Activated CD8-positive, alpha-beta memory T cell treated with anti-CD3 and anti-CD28 coated beads, Interleukin-2, amount 50 U/mL, for 48 hours (primary cell): ENCODE results near the gene AKT2.
"Not testable (repeated sequence)": the region's sequence is repeated elsewhere in the genome, so short reads cannot be mapped to it uniquely, and the experiment has no call there.

Experiments used
- DNase-seq: peaks from one replicate; pipeline ENCODE4 v3.0.0-alpha.2; 2020

The AKT2 gene

GRCh38 chr19:40284501-40285352 is at the start of gene AKT2:
Gene AKT2 (minus strand): TSS chr19:40285345. CDS start chr19:40265267, 20,078 bp downstream.
- peak; percentile 89 for DNase-seq

DNA sequence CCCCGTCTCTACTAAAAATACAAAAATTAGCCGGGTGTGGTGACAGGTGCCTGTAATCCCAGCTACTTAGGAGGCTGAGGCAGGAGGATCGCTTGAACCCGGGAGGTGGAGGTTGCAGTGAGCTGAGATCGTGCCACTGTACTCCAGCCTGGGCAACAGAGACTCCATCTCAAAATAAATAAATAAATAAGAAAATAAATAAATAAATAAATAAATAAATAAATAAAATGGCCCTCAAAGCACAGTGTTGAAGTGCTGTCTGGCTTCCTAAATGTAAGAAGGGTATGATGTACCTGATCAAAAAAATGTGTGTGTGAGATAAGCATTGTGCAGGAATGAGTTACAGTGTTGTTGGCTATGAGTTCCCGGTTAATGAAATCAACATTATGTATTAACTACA is 47.9 kb upstream of the AKT2 start:
- not testable (repeated sequence) for DNase-seq

- no peak for DNase-seq
These were observed 47.5 kb upstream of the AKT2 start for GRCh38 chr19:40332669-40333068.

- DNase-seq, result no peak
These were observed 45.9 kb upstream of the AKT2 start for GRCh38 chr19:40331052-40331451.

DNA sequence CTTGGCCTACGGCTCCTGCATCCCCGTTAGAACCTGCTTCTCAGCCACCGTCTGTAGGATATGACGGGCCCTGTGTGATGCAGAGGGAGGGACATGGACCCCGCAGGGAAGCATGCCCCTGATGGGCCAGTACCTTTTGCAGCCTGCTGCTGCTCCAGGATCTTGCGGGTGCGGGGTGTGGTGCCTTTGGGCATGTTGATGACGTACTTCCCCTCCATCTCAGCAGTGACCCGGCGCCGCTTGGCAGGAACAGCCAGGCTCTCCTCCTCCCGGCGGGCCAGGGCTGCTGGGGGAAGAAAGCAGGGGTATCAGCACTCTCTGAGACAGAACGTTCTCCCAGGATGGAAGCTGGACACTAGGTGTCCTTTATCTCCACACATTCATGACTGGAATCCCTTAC is 41.1 kb upstream of the AKT2 start:
- no peak for DNase-seq

DNA sequence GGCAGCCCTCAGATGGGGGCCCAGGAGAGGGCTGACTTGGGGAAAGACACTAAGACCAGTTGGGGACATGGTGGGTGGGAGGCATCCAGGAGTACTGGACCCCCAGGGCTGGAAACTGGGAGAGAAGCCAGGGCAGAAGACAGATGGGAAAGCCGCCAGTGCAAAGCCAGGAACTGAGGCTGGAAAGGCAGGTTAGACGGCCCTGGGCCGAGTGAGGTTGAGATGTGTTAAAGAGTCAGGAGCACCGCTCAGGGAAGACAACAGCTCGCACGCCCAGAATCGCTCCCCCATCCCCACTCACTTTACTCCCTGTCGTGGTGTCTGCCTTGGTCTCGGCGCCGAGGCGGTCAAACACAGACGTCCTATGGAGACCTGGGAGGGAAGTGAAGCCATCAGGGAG is 38.6 kb upstream of the AKT2 start:
- no peak for DNase-seq

DNA sequence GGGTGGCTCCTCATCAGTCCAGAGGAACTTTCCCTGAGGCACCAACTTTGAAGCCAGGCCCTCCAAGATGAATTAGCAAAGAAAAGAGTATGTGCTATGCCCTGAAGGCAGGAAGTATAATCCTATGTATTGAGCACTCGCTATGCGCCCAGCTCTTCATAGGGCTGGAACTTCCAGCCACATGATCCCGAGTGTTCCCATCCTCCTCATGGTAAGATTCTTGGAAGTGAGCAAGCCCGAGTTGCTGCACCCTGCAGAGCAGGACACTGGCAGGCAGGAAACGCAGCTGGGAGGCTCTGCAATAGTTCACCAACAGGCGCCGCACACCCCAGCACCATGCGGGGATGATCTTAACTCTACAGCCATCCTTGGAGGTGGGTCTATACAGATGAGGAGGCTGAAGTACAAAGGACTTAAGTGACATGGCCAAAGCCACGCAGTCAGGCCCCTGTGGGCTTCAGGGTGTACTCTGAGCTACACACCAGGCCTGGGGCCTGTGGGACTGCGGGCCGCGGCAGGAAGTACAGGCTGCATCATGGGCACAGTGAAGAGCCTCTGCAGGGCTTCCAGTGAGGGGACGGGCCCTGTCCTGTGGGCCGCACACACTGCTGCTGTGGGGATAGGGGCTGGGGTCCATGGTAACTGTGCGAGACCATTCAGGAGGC is 37.9 kb upstream of the AKT2 start:
- DNase-seq, result no peak

DNA sequence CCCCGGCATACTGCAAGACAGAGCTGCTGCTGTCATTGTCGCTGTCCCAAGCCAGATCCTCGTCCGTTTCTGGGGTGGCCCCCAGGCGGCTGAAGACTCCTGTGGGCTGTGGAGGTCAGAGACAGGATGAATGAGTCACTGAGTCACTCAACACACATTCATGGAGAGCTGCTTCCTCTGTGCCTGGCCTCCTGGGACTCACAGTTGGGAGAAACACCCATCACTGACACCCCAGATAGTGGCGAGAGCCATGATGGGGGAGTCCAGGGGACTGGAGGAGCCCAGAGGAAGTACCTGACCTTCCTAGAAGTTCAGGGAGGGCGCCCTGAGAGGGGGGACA is 37.1 kb upstream of the AKT2 start:
- DNase-seq, result no peak

DNA sequence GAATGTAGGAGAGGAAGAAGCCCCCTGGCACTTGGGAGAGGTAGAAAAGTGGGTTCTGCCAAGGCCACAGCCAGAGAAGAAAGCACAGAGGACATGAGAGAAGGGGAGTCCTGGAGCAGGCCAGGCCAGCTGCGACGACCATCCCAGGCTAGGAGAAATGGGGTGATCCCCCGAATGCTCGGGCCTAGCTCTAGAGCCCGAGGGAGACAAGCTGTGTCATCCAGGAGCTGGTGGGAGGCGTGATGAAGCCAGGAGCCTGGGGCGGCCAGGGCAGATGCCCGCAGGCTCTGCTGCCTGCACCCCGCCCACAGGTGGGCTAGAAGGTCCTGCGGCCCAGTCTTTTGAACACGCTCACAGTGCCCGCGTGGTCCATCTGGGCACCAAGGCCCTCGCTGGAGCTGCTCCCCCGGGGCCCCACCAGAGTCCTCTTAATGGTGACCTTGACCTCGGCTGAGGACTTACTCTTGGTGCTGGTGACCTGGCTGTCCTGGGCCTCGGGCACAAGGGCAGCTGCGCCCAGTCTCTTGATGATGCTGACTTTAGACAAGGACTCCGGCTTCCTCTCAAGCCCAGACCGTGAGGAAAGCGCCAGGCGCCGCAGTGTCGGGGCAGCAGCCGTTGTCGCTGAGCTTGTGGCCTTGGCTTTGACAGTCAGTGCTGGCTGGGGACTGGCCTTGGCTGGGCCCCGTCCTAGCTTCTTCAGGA is 36.6 kb upstream of the AKT2 start:
- DNase-seq, result no peak

- DNase-seq, result no peak
These were observed 35.9 kb upstream of the AKT2 start for GRCh38 chr19:40321076-40321475.

DNA sequence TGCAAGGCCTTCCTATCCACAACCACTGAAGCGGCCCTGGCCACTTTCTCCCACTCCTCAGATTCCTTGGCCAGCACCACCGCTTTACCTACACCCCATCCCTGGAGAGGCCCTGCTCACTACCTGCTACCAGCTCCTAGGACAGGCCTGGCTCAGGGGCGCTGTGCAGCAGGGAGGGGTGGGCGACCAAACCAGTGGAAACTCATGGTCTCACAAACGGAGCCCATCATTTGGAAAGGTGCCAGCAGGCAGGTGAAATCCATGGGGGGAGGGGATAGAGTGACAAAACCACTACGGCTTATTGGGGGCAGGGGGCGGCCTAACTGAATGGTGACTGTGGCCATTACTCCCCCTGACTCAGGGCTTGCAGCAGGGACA is 35.4 kb upstream of the AKT2 start:
- DNase-seq, result no peak

- DNase-seq, result no peak
These were observed 32.2 kb upstream of the AKT2 start for GRCh38 chr19:40317338-40317737.

- no peak for DNase-seq
These were observed 30.8 kb upstream of the AKT2 start for GRCh38 chr19:40315812-40316470.

DNA sequence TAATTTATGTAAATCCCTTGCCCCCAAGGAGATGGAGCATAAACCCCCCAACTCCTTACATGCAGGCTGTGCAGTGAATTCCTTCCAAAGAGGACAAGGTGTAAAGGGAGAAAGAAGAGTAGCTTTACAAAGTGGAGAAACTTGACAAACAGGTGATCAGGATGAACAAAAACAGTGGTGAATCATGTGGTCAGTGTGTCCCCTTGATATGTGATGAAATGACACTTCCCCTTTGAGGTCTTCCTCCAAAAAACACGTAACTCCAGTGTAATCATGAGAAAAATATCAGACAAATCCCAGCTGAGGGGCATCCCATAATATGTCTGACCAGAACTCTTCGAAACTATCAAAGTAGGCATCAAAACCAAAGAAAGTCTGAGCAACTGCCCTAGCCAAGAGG is 29.5 kb upstream of the AKT2 start:
- DNase-seq, result no peak

- no peak for DNase-seq
These were observed 28.3 kb upstream of the AKT2 start for GRCh38 chr19:40313229-40313983.

DNA sequence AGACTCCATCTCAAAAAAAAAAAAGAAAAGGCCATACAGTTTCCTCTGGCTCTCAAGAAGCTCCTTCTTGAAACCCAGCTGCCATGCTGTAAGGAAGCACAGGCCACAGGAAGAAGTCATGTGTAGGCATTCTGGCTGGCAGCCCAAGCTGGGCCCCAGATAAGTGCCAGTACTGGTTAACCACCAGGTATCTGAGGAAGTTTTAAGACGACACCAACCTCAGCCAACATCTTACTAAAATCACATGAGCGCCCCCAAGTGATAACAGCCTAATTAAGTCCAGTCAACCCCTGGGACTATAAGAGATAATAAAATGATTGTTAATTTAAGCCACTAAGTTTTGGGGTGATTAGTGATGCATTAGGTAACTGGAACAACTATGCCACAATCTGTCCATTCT is 27.4 kb upstream of the AKT2 start:
- no peak for DNase-seq

DNA sequence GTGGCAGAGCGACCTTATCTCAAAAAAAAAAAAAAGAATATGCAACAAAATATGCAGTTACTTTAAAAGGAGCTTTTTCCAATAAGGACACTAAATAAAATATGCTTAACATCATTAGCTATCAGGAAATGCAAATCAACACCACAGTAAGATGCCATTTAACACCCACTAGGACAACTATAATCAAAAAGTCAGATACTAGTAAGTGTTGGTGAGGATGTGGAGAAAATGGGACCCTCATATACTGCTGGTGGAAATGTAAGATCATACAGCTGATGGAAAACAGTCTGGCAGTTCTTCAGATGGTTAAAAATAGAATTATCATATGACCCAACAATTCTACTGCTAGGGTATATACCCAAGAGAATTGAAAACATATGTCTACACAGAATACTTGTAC is 24.5 kb upstream of the AKT2 start:
- no peak for DNase-seq

- DNase-seq, result peak; percentile 82
These were observed 20.3 kb upstream of the AKT2 start for GRCh38 chr19:40305403-40305802.

GRCh38 chr19:40304306-40304705 is 19.2 kb upstream of the AKT2 start:
- DNase-seq, result no peak

- no peak for DNase-seq
These were observed 18.6 kb upstream of the AKT2 start for GRCh38 chr19:40303765-40304164.

- no peak for DNase-seq
These were observed 17.3 kb upstream of the AKT2 start for GRCh38 chr19:40302224-40303011.

GRCh38 chr19:40300668-40301067 is 15.5 kb upstream of the AKT2 start:
- no peak for DNase-seq
